Astrocyte (in vitro differentiated cells and primary cell): ENCODE data around the gene PPP1R14C. TPM values are rescaled to one million over a fixed set of nuclear protein-coding genes. Genes with fewer than 3 reads are reported as not detected.
"Not testable (repeated sequence)": the region's sequence is repeated elsewhere in the genome, so short reads cannot be mapped to it uniquely, and the experiment has no call there.

Experiments used
- DNase-seq: peaks from one replicate; pipeline ENCODE4 v3.0.0-alpha.2; 2010; ENCODE audit warnings: low read depth
- FAIRE-seq: peaks from 2 replicates; lab custom pipeline; 2011; peaks lifted over from hg19 to GRCh38; lab: Jason Lieb, UNC
- H2AFZ ChIP-seq: 2 replicates; pipeline ENCODE4 v1.6.0; 2012; ENCODE audit warnings: low read depth, low read length, inconsistent platforms
- H3K27ac ChIP-seq: 2 replicates; pipeline ENCODE4 v1.5.1; 2011; ENCODE audit warnings: low read depth, low read length, inconsistent platforms
- H3K27me3 ChIP-seq: 2 replicates; pipeline ENCODE4 v1.6.0; 2011; ENCODE audit warnings: low read length, inconsistent platforms; ENCODE audit not compliant: insufficient read depth
- H3K36me3 ChIP-seq: 2 replicates; pipeline ENCODE4 v1.5.1; 2011; ENCODE audit warnings: low read length, inconsistent platforms; ENCODE audit not compliant: insufficient read depth
- H3K4me1 ChIP-seq: 2 replicates; pipeline ENCODE4 v1.5.1; 2011; ENCODE audit warnings: low read length, inconsistent platforms; ENCODE audit not compliant: insufficient read depth
- H3K4me2 ChIP-seq: 2 replicates; pipeline ENCODE4 v1.6.0; 2012; ENCODE audit warnings: low read length, inconsistent platforms
- H3K4me3 ChIP-seq: 2 replicates; pipeline ENCODE4 v1.5.1; 2011; ENCODE audit warnings: low read depth, mild to moderate bottlenecking, low read length, inconsistent platforms; ENCODE audit not compliant: insufficient read depth
- H3K79me2 ChIP-seq: 2 replicates; pipeline ENCODE4 v1.6.0; 2012; ENCODE audit warnings: mild to moderate bottlenecking, low read length, inconsistent platforms; ENCODE audit not compliant: insufficient read depth
- H3K9ac ChIP-seq: 2 replicates; pipeline ENCODE4 v1.6.0; 2012; ENCODE audit warnings: mild to moderate bottlenecking, low read length, inconsistent platforms
- H3K9me3 ChIP-seq: 2 replicates; pipeline ENCODE4 v1.5.1; 2012; ENCODE audit warnings: low read depth, mild to moderate bottlenecking, low read length, inconsistent platforms; ENCODE audit not compliant: insufficient read depth
- H4K20me1 ChIP-seq: 2 replicates; pipeline ENCODE4 v1.6.0; 2012; ENCODE audit warnings: low read length, inconsistent platforms; ENCODE audit not compliant: insufficient read depth
- H3K27ac Mint-ChIP-seq: one replicate; pipeline ENCODE4 v1.8.0; 2021; ENCODE audit warnings: mild to moderate bottlenecking, mixed read lengths; ENCODE audit not compliant: unreplicated experiment
- H3K27me3 Mint-ChIP-seq: one replicate; pipeline ENCODE4 v1.8.0; 2021; ENCODE audit warnings: low read depth, mixed read lengths; ENCODE audit not compliant: unreplicated experiment
- H3K36me3 Mint-ChIP-seq: one replicate; pipeline ENCODE4 v1.8.0; 2021; ENCODE audit warnings: low read depth, mixed read lengths; ENCODE audit not compliant: unreplicated experiment
- H3K4me1 Mint-ChIP-seq: one replicate; pipeline ENCODE4 v1.8.0; 2021; ENCODE audit warnings: low read depth, mixed read lengths; ENCODE audit not compliant: unreplicated experiment
- H3K4me3 Mint-ChIP-seq: one replicate; pipeline ENCODE4 v1.8.0; 2021; ENCODE audit warnings: mild to moderate bottlenecking, moderate library complexity, mixed read lengths; ENCODE audit not compliant: unreplicated experiment
- H3K9me3 Mint-ChIP-seq: one replicate; pipeline ENCODE4 v1.8.0; 2021; ENCODE audit warnings: mild to moderate bottlenecking, mixed read lengths; ENCODE audit not compliant: unreplicated experiment
- CTCF ChIP-seq: IDR thresholded peaks from 2 replicates; pipeline ENCODE4 v1.5.1; 2011; ENCODE audit warnings: low read depth, mild to moderate bottlenecking, inconsistent platforms, low read length, moderate library complexity; ENCODE audit not compliant: insufficient read depth
- EZH2 ChIP-seq: IDR thresholded peaks from 2 replicates; pipeline ENCODE4 v1.6.1; 2012; ENCODE audit warnings: mild to moderate bottlenecking, low read length, inconsistent platforms; ENCODE audit not compliant: insufficient read depth
- total RNA-seq: library from RNA; stranded (reverse); gene quantifications from 2 replicates; pipeline ENCODE4 v1.2.1, GENCODE V29; 2021

PPP1R14C gene
- total RNA-seq, 1 donor from 2014 or later: 3.9 TPM

- peaks cover 19% of the 10 kb centered on the region for H3K4me1 Mint-ChIP-seq
- DNase-seq (no peak), FAIRE-seq (no peak)
- Histone ChIP-seq H3K27ac (no peak overlapping the region), H3K27me3 (no peaks in the 10 kb centered on the region), H3K9ac (no peak overlapping the region), H4K20me1 (no peaks in the 10 kb centered on the region), H2AFZ (no peak overlapping the region), H3K4me1 (peaks cover 4% of the 10 kb centered on the region), H3K4me2 (no peak overlapping the region), H3K79me2 (no peaks in the 10 kb centered on the region), H3K4me3 (no peak overlapping the region), H3K9me3 (no peaks in the 10 kb centered on the region), H3K36me3 (no peaks in the 10 kb centered on the region)
- TF ChIP-seq EZH2 (no peak), CTCF (no peak)
- H3K4me3 Mint-ChIP-seq: no peak overlapping the region
- peaks cover 6% of the 10 kb centered on the region for H3K27me3 Mint-ChIP-seq
- H3K27ac Mint-ChIP-seq: no peak overlapping the region
- no peaks in the 10 kb centered on the region for H3K36me3 Mint-ChIP-seq
- H3K9me3 Mint-ChIP-seq: peaks cover 1% of the 10 kb centered on the region
These were observed 36.2 kb downstream of the PPP1R14C start for GRCh38 chr6:150179030-150179429.

GRCh38 chr6:150179907-150180424 lies 37.1 kb downstream of the PPP1R14C start:
- not testable (repeated sequence) for H3K9ac ChIP-seq, H3K36me3 Mint-ChIP-seq, H3K27ac Mint-ChIP-seq, H3K9me3 Mint-ChIP-seq, H3K4me2 ChIP-seq, H3K36me3 ChIP-seq, H3K4me3 Mint-ChIP-seq, H3K79me2 ChIP-seq, H3K4me1 ChIP-seq, H3K27me3 ChIP-seq, H3K9me3 ChIP-seq, DNase-seq, H3K4me3 ChIP-seq, FAIRE-seq, H3K27me3 Mint-ChIP-seq, H2AFZ ChIP-seq, H4K20me1 ChIP-seq, H3K27ac ChIP-seq
- H3K4me1 Mint-ChIP-seq: peaks cover 21% of the 10 kb centered on the region

- Histone ChIP-seq H3K9ac (no peak overlapping the region), H3K79me2 (no peaks in the 10 kb centered on the region), H3K27me3 (no peaks in the 10 kb centered on the region), H3K9me3 (no peaks in the 10 kb centered on the region), H4K20me1 (no peaks in the 10 kb centered on the region), H3K4me1 (peaks cover 4% of the 10 kb centered on the region), H3K4me3 (no peak overlapping the region), H3K27ac (no peak overlapping the region), H3K36me3 (no peaks in the 10 kb centered on the region), H2AFZ (no peak overlapping the region), H3K4me2 (no peak overlapping the region)
- Mint-ChIP-seq H3K4me1 (peaks cover 26% of the 10 kb centered on the region), H3K27me3 (peaks cover 8% of the 10 kb centered on the region), H3K4me3 (no peak overlapping the region), H3K9me3 (peaks cover 1% of the 10 kb centered on the region), H3K36me3 (no peaks in the 10 kb centered on the region), H3K27ac (no peak overlapping the region)
- no peak for DNase-seq
- no peak for FAIRE-seq
- TF ChIP-seq EZH2: no peak
- no peak for TF ChIP-seq CTCF
These were observed 37.7 kb downstream of the PPP1R14C start for GRCh38 chr6:150180517-150180916.
